GM23248 (cell line): Measurements from ENCODE around the gene MYCN.

ENCODE experiments used
- EZH2 ChIP-seq: fragments of 200-600 bp; sonication (generic); IDR thresholded peaks from 2 replicates; pipeline ENCODE4 v1.6.1; 2018; ENCODE audit warnings: antibody characterized with exemption, mild to moderate bottlenecking; ENCODE audit not compliant: insufficient read depth, poor library complexity, severe bottlenecking
- EZH2phosphoT487 ChIP-seq: fragments of 200-600 bp; sonication (generic); IDR thresholded peaks from 2 replicates; pipeline ENCODE4 v1.6.1; 2018; ENCODE audit warnings: antibody characterized with exemption, moderate library complexity, mild to moderate bottlenecking, low read depth; ENCODE audit not compliant: insufficient read depth

GRCh38 chr2:15971351-15971750 lies 31.0 kb downstream of the MYCN start:
- no peak for TF ChIP-seq EZH2
- no peak for TF ChIP-seq EZH2phosphoT487
